ENCODE results near the gene NT5DC4. TPM values are rescaled to one million over a fixed set of nuclear protein-coding genes. Genes with fewer than 3 reads are reported as not detected.

The NT5DC4 gene
- polyA plus RNA-seq, 1 experiment: not detected

GRCh38 chr2:112751451-112752197 lies 30.8 kb downstream of the NT5DC4 start:
- Histone ChIP-seq H3K36me3 (ENCODE audit: control insufficient read depth, insufficient read depth, low read length) (no peaks in the 10 kb centered on the region), H3K4me3 (ENCODE audit: low read depth, low read length) (no peak overlapping the region), H3K27me3 (ENCODE audit: control insufficient read depth, insufficient read depth, low read length) (no peaks in the 10 kb centered on the region)
- no peak for TF ChIP-seq CTCF (IDR thresholded peaks at IDR 0.05; ENCODE audit: insufficient read depth, low read depth, low read length)
- ChIA-PET CTCF (interaction anchor here (0.6 to 4.8 kb wide), 3 partner anchors 17 to 190 kb away, joined by 4 to 62 read pairs (median 9); no protein-coding TSS in a partner anchor), POLR2A (no interaction called here)
- no peak for DNase-seq (ENCODE audit: low read depth)

- Histone ChIP-seq H3K27me3 (ENCODE audit: control insufficient read depth, insufficient read depth, low read length) (no peaks in the 10 kb centered on the region), H3K36me3 (ENCODE audit: control insufficient read depth, insufficient read depth, low read length) (no peaks in the 10 kb centered on the region), H3K4me3 (ENCODE audit: low read depth, low read length) (no peak overlapping the region)
- ChIA-PET POLR2A (interaction anchor here (0.7 kb wide), 1 partner anchor 129 kb away, joined by 3 read pairs; no protein-coding TSS in a partner anchor), CTCF (interaction anchor here (1.6 to 4.8 kb wide), 3 partner anchors 26 to 189 kb away, joined by 4 to 62 read pairs (median 11); no protein-coding TSS in a partner anchor)
- no peak for DNase-seq (ENCODE audit: low read depth)
- no peak for TF ChIP-seq CTCF (IDR thresholded peaks at IDR 0.05; ENCODE audit: insufficient read depth, low read depth, low read length)
Observed at GRCh38 chr2:112752667-112753066, 31.8 kb downstream of the NT5DC4 start.

- POLR2A ChIA-PET: no interaction called here
- H3K27me3 ChIP-seq (ENCODE audit: control insufficient read depth, insufficient read depth, low read length): no peaks in the 10 kb centered on the region
- DNase-seq (ENCODE audit: low read depth): no peak
- CTCF ChIA-PET: interaction anchor here (1.3 to 4.8 kb wide), 4 partner anchors 16 to 204 kb away, joined by 4 to 62 read pairs (median 8); no protein-coding TSS in a partner anchor
- no peak overlapping the region for H3K4me3 ChIP-seq (ENCODE audit: low read depth, low read length)
- TF ChIP-seq CTCF (IDR thresholded peaks at IDR 0.05; ENCODE audit: insufficient read depth, low read depth, low read length): no peak
- no peaks in the 10 kb centered on the region for H3K36me3 ChIP-seq (ENCODE audit: control insufficient read depth, insufficient read depth, low read length)
Observed at GRCh38 chr2:112754564-112754963, 33.7 kb downstream of the NT5DC4 start.

- no peak for DNase-seq (ENCODE audit: low read depth)
- Histone ChIP-seq H3K27me3 (ENCODE audit: control insufficient read depth, insufficient read depth, low read length) (no peaks in the 10 kb centered on the region), H3K4me3 (ENCODE audit: low read depth, low read length) (no peak overlapping the region), H3K36me3 (ENCODE audit: control insufficient read depth, insufficient read depth, low read length) (no peaks in the 10 kb centered on the region)
- no peak for TF ChIP-seq CTCF (IDR thresholded peaks at IDR 0.05; ENCODE audit: insufficient read depth, low read depth, low read length)
- POLR2A ChIA-PET: no interaction called here
- CTCF ChIA-PET: interaction anchor here (0.9 to 4.8 kb wide), 3 partner anchors 16 to 187 kb away, joined by 3 to 62 read pairs (median 4); no protein-coding TSS in a partner anchor
Observed at GRCh38 chr2:112755444-112755843, 34.6 kb downstream of the NT5DC4 start.

GRCh38 chr2:112756207-112756606 lies 35.4 kb downstream of the NT5DC4 start:
- no peak for DNase-seq (ENCODE audit: low read depth)
- H3K4me3 ChIP-seq (ENCODE audit: low read depth, low read length): no peak overlapping the region
- ChIA-PET CTCF (interaction anchor here (1.0 kb wide), 1 partner anchor 77 kb away, joined by 3 read pairs; no protein-coding TSS in a partner anchor), POLR2A (no interaction called here)
- H3K27me3 ChIP-seq (ENCODE audit: control insufficient read depth, insufficient read depth, low read length): no peaks in the 10 kb centered on the region
- no peaks in the 10 kb centered on the region for H3K36me3 ChIP-seq (ENCODE audit: control insufficient read depth, insufficient read depth, low read length)
- TF ChIP-seq CTCF (IDR thresholded peaks at IDR 0.05; ENCODE audit: insufficient read depth, low read depth, low read length): no peak

All from BJ (cell line).